ENCODE data around the gene NCR3LG1. TPM values are rescaled to one million over a fixed set of nuclear protein-coding genes. Genes with fewer than 3 reads are reported as not detected.
A peak's percentile ranks its signal among the peaks of the same experiment; 100 is the strongest.

Gene NCR3LG1
- total RNA-seq, 2 experiments from 2014 or later, result 0.47 to 0.91 TPM

- CTCF ChIA-PET, result interaction anchor here (0.9 to 2.8 kb wide), 7 partner anchors 26 to 123 kb away, joined by 3 to 13 read pairs (median 8); partner anchors contain the start of gene NUCB2
- H3K4me3 Mint-ChIP-seq, result peak overlapping the region; percentile 91
- peaks cover 4% of the 10 kb centered on the region for H3K36me3 Mint-ChIP-seq
- ATAC-seq, result peak; percentile 70
- peak; percentile 65 for DNase-seq
- peaks cover 30% of the 10 kb centered on the region for H3K27me3 Mint-ChIP-seq
- peak overlapping the region; percentile 20 for H3K27ac Mint-ChIP-seq
- H3K4me1 Mint-ChIP-seq, result peaks cover 28% of the 10 kb centered on the region
- no peaks in the 10 kb centered on the region for H3K9me3 Mint-ChIP-seq (ENCODE audit: low read depth)
These were observed 1.6 kb downstream of the NCR3LG1 start for GRCh38 chr11:17352950-17353820.

GRCh38 chr11:17353821-17354600, 2.4 kb downstream of the NCR3LG1 start:
- Mint-ChIP-seq H3K4me3 (peak overlapping the region; percentile 91), H3K27ac (no peak overlapping the region), H3K36me3 (peaks cover 3% of the 10 kb centered on the region), H3K27me3 (peaks cover 30% of the 10 kb centered on the region), H3K9me3 (ENCODE audit: low read depth) (peaks cover under 1% of the 10 kb centered on the region), H3K4me1 (peaks cover 28% of the 10 kb centered on the region)
- CTCF ChIA-PET, result interaction anchor here (0.7 to 2.8 kb wide), 11 partner anchors 12 to 124 kb away, joined by 3 to 13 read pairs (median 4); partner anchors contain the start of gene NUCB2
- ATAC-seq (no peak), DNase-seq (no peak)

GRCh38 chr11:17354601-17354991, 3.0 kb downstream of the NCR3LG1 start:
- Mint-ChIP-seq H3K27ac (no peak overlapping the region), H3K27me3 (peaks cover 30% of the 10 kb centered on the region), H3K4me1 (peaks cover 28% of the 10 kb centered on the region), H3K4me3 (no peak overlapping the region), H3K9me3 (ENCODE audit: low read depth) (peaks cover 2% of the 10 kb centered on the region), H3K36me3 (peaks cover 4% of the 10 kb centered on the region)
- ATAC-seq (no peak), DNase-seq (peak; percentile 78)
- CTCF ChIA-PET, result interaction anchor here (0.7 to 2.8 kb wide), 10 partner anchors 11 to 125 kb away, joined by 3 to 13 read pairs (median 6); partner anchors contain the start of gene NUCB2

- DNase-seq (no peak), ATAC-seq (no peak)
- Mint-ChIP-seq H3K4me1 (peaks cover 12% of the 10 kb centered on the region), H3K36me3 (peaks cover 32% of the 10 kb centered on the region), H3K4me3 (no peak overlapping the region), H3K27me3 (no peaks in the 10 kb centered on the region), H3K9me3 (ENCODE audit: low read depth) (peaks cover 20% of the 10 kb centered on the region), H3K27ac (no peak overlapping the region)
- CTCF ChIA-PET, result interaction anchor here (1.0 to 1.8 kb wide), 3 partner anchors 12 to 20 kb away, joined by 3 to 5 read pairs (median 4); no protein-coding TSS in a partner anchor
These were observed 14.9 kb downstream of the NCR3LG1 start for GRCh38 chr11:17366495-17366894.

GRCh38 chr11:17368551-17368950, 17.0 kb downstream of the NCR3LG1 start:
- no peak overlapping the region for H3K27ac Mint-ChIP-seq
- H3K9me3 Mint-ChIP-seq (ENCODE audit: low read depth), result peaks cover 34% of the 10 kb centered on the region
- peaks cover 12% of the 10 kb centered on the region for H3K4me1 Mint-ChIP-seq
- ATAC-seq (no peak), DNase-seq (no peak)
- H3K4me3 Mint-ChIP-seq, result no peak overlapping the region
- H3K27me3 Mint-ChIP-seq, result no peaks in the 10 kb centered on the region
- H3K36me3 Mint-ChIP-seq, result peaks cover 44% of the 10 kb centered on the region
- CTCF ChIA-PET, result no interaction called here

GRCh38 chr11:17369094-17369493, 17.5 kb downstream of the NCR3LG1 start:
- CTCF ChIA-PET, result interaction anchor here (1.0 kb wide), 1 partner anchor 14 kb away, joined by 4 read pairs; no protein-coding TSS in a partner anchor
- peaks cover 44% of the 10 kb centered on the region for H3K36me3 Mint-ChIP-seq
- no peak overlapping the region for H3K27ac Mint-ChIP-seq
- no peak for ATAC-seq
- no peak for DNase-seq
- H3K9me3 Mint-ChIP-seq (ENCODE audit: low read depth), result peaks cover 34% of the 10 kb centered on the region
- peaks cover 12% of the 10 kb centered on the region for H3K4me1 Mint-ChIP-seq
- no peak overlapping the region for H3K4me3 Mint-ChIP-seq
- H3K27me3 Mint-ChIP-seq, result no peaks in the 10 kb centered on the region

- Mint-ChIP-seq H3K36me3 (peaks cover 46% of the 10 kb centered on the region), H3K4me1 (peaks cover 12% of the 10 kb centered on the region), H3K9me3 (ENCODE audit: low read depth) (peaks cover 34% of the 10 kb centered on the region), H3K27ac (no peak overlapping the region), H3K4me3 (no peak overlapping the region), H3K27me3 (no peaks in the 10 kb centered on the region)
- no peak for DNase-seq
- no peak for ATAC-seq
- CTCF ChIA-PET, result interaction anchor here (1.0 kb wide), 1 partner anchor 14 kb away, joined by 4 read pairs; no protein-coding TSS in a partner anchor
These were observed 18.2 kb downstream of the NCR3LG1 start for GRCh38 chr11:17369684-17370243.

- ATAC-seq (no peak), DNase-seq (no peak)
- CTCF ChIA-PET, result interaction anchor here (0.6 to 0.9 kb wide), 2 partner anchors 12 to 156 kb away, joined by 3 read pairs; no protein-coding TSS in a partner anchor
- no peak overlapping the region for H3K27ac Mint-ChIP-seq
- no peak overlapping the region for H3K4me3 Mint-ChIP-seq
- H3K36me3 Mint-ChIP-seq, result peaks cover 48% of the 10 kb centered on the region
- peaks cover 12% of the 10 kb centered on the region for H3K4me1 Mint-ChIP-seq
- no peaks in the 10 kb centered on the region for H3K27me3 Mint-ChIP-seq
- H3K9me3 Mint-ChIP-seq (ENCODE audit: low read depth), result peaks cover 34% of the 10 kb centered on the region
These were observed 20.0 kb downstream of the NCR3LG1 start for GRCh38 chr11:17371614-17372013.

GRCh38 chr11:17375547-17375946, 23.9 kb downstream of the NCR3LG1 start:
- DNase-seq, result no peak
- Mint-ChIP-seq H3K4me3 (no peak overlapping the region), H3K4me1 (no peaks in the 10 kb centered on the region), H3K9me3 (ENCODE audit: low read depth) (peaks cover 24% of the 10 kb centered on the region), H3K36me3 (peaks cover 32% of the 10 kb centered on the region), H3K27me3 (no peaks in the 10 kb centered on the region), H3K27ac (no peak overlapping the region)
- CTCF ChIA-PET, result interaction anchor here (1.9 kb wide), 1 partner anchor 8 kb away, joined by 8 read pairs; no protein-coding TSS in a partner anchor
- no peak for ATAC-seq

GRCh38 chr11:17376493-17376892, 24.9 kb downstream of the NCR3LG1 start:
- H3K27me3 Mint-ChIP-seq, result no peaks in the 10 kb centered on the region
- peaks cover 23% of the 10 kb centered on the region for H3K36me3 Mint-ChIP-seq
- ATAC-seq (no peak), DNase-seq (no peak)
- CTCF ChIA-PET, result no interaction called here
- H3K9me3 Mint-ChIP-seq (ENCODE audit: low read depth), result peaks cover 18% of the 10 kb centered on the region
- no peaks in the 10 kb centered on the region for H3K4me1 Mint-ChIP-seq
- H3K27ac Mint-ChIP-seq, result no peak overlapping the region
- no peak overlapping the region for H3K4me3 Mint-ChIP-seq

GRCh38 chr11:17378655-17379054, 27.1 kb downstream of the NCR3LG1 start:
- Mint-ChIP-seq H3K9me3 (ENCODE audit: low read depth) (peaks cover 3% of the 10 kb centered on the region), H3K27ac (no peak overlapping the region), H3K4me1 (no peaks in the 10 kb centered on the region), H3K27me3 (no peaks in the 10 kb centered on the region), H3K4me3 (no peak overlapping the region), H3K36me3 (peaks cover 9% of the 10 kb centered on the region)
- no peak for DNase-seq
- no peak for ATAC-seq
- CTCF ChIA-PET, result interaction anchor here (1.2 to 2.6 kb wide), 4 partner anchors 10 to 128 kb away, joined by 3 to 8 read pairs (median 6); partner anchors contain the start of gene KCNJ11

GRCh38 chr11:17379383-17380180, 28.0 kb downstream of the NCR3LG1 start:
- no peak for DNase-seq
- ATAC-seq, result no peak
- CTCF ChIA-PET, result interaction anchor here (1.2 to 2.6 kb wide), 4 partner anchors 9 to 127 kb away, joined by 3 to 8 read pairs (median 6); partner anchors contain the start of gene KCNJ11
- no peaks in the 10 kb centered on the region for H3K27me3 Mint-ChIP-seq
- no peak overlapping the region for H3K27ac Mint-ChIP-seq
- H3K36me3 Mint-ChIP-seq, result peaks cover 7% of the 10 kb centered on the region
- no peak overlapping the region for H3K4me3 Mint-ChIP-seq
- peaks cover 3% of the 10 kb centered on the region for H3K9me3 Mint-ChIP-seq (ENCODE audit: low read depth)
- H3K4me1 Mint-ChIP-seq, result no peaks in the 10 kb centered on the region

Measured in activated CD8-positive, alpha-beta memory T cell treated with anti-CD3 and anti-CD28 coated beads, Interleukin-2, amount 10 ng/mL, durations not matched to agents 7 days and 5 days (primary cell).